Neural crest cell (in vitro differentiated cells): ENCODE data around the gene PLCB3. TPM values are rescaled to one million over a fixed set of nuclear protein-coding genes. Genes with fewer than 3 reads are reported as not detected.

ENCODE experiments used
- DNase-seq: peaks from one replicate; pipeline ENCODE4 v3.0.0; 2021; ENCODE audit warnings: low read depth, mixed read lengths, low spot score
- H3K27ac Mint-ChIP-seq: one replicate; pipeline ENCODE4 v1.8.0; 2021; ENCODE audit warnings: mild to moderate bottlenecking, mixed read lengths; ENCODE audit not compliant: unreplicated experiment
- H3K27me3 Mint-ChIP-seq: 2 replicates; pipeline ENCODE4 v1.8.0; 2021; ENCODE audit warnings: low read depth, mild to moderate bottlenecking, mixed read lengths
- H3K36me3 Mint-ChIP-seq: 2 replicates; pipeline ENCODE4 v1.8.0; 2021; ENCODE audit warnings: low read depth, mild to moderate bottlenecking, mixed read lengths
- H3K4me1 Mint-ChIP-seq: 2 replicates; pipeline ENCODE4 v1.8.0; 2021; ENCODE audit warnings: mixed read lengths
- H3K4me3 Mint-ChIP-seq: one replicate; pipeline ENCODE4 v1.8.0; 2021; ENCODE audit warnings: mild to moderate bottlenecking, mixed read lengths
- H3K9me3 Mint-ChIP-seq: 2 replicates; pipeline ENCODE4 v1.8.0; 2021; ENCODE audit warnings: mixed read lengths
- total RNA-seq: library from RNA; stranded (reverse); gene quantifications from 2 replicates; pipeline ENCODE4 v1.2.1, GENCODE V29; 2021
- TF ChIP-seq, protein P1 (sequence below): fragments of 200-600 bp; sonication (generic); conservative IDR thresholded peaks from 2 replicates; pipeline ENCODE4 v1.5.0; 2021; ENCODE audit warnings: antibody characterized with exemption, mild to moderate bottlenecking

PLCB3 gene
- total RNA-seq, 1 donor from 2014 or later = 36.4 TPM

DNA sequence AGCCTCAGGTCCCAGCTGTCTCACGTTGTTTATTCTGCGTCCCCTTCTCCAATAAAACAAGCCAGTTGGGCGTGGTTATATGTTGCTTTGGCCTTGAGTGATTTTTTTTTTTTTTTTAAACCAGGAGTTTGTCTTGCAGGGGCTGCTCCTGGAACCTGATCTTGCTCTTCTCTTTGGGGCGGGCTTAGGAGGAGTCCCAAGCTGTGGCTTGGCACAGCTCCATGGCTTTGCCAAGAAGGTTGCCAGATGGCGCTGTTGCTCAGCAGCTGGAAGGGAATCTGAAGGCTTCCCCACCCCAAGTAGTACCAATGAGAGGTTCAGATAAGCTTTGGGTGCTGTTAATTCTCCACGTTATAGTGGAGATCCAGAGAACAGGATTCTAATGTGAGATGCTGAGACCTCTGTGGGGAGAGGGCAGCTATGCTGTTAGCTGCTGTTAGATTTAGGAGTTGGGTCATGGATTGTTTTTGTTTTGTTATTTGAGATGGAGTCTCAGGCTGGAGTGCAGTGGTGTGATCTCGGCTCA, 46.8 kb upstream of the PLCB3 start:
- DNase-seq = peak; percentile 49
- Mint-ChIP-seq H3K9me3 (no peaks in the 10 kb centered on the region), H3K27ac (no peak overlapping the region), H3K4me1 (peaks cover 9% of the 10 kb centered on the region), H3K27me3 (no peaks in the 10 kb centered on the region), H3K36me3 (peaks cover 18% of the 10 kb centered on the region), H3K4me3 (peak overlapping the region; percentile 33)
- TF ChIP-seq, protein P1, sequence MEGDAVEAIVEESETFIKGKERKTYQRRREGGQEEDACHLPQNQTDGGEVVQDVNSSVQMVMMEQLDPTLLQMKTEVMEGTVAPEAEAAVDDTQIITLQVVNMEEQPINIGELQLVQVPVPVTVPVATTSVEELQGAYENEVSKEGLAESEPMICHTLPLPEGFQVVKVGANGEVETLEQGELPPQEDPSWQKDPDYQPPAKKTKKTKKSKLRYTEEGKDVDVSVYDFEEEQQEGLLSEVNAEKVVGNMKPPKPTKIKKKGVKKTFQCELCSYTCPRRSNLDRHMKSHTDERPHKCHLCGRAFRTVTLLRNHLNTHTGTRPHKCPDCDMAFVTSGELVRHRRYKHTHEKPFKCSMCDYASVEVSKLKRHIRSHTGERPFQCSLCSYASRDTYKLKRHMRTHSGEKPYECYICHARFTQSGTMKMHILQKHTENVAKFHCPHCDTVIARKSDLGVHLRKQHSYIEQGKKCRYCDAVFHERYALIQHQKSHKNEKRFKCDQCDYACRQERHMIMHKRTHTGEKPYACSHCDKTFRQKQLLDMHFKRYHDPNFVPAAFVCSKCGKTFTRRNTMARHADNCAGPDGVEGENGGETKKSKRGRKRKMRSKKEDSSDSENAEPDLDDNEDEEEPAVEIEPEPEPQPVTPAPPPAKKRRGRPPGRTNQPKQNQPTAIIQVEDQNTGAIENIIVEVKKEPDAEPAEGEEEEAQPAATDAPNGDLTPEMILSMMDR = peak; percentile 60

DNA sequence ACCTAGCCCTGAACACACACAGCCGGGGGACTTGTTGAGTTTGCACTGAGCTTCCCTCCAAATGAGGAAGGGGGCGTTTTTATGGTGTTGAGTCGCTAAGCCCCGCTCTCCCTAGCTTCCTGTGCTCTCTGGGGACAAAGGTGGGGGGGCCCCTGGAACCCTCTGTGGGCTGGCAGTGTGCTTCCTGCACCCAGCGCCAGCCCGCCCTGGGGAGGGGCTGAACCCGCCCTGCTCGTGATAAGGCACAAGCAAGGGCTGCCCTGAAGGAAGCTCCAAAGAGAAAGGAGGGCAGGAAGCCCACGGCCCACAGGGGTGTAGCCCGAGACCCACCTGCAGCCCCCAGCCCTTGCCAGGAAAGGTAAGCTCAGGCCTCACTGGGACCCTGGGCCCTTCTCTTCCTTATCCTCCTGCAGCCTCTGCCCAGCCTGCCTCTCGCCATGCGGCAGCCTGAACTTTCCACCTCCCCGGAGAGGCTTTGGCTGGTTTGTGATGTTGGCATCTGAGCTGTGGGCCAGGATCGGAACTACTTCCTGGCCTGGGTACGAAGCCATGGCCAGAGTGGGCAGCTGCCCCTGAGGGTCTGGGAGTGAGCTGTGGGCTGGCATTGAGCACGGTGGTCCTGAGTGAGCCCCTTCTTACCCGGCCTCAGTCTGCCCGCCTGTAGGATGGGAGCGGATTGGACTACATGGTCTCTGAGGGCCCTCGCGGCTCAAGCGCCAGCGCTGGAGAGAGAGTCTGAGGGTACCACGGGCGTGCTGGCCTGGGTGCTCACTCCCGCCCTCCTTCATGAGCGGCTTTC, 44.7 kb upstream of the PLCB3 start, which contains the start of gene FERMT3:
Gene FERMT3, plus strand, starts transcription at position 265 of the 799 bp plus-strand sequence. CDS start 644 bp downstream, outside the sequence.
- Mint-ChIP-seq H3K27me3 (no peaks in the 10 kb centered on the region), H3K36me3 (peaks cover 11% of the 10 kb centered on the region), H3K27ac (peak within 1 kb of the TSS; percentile 35), H3K4me1 (peaks cover 9% of the 10 kb centered on the region), H3K9me3 (no peaks in the 10 kb centered on the region), H3K4me3 (no peak within 1 kb of the TSS)
- no peak for DNase-seq
- TF ChIP-seq, protein P1 = no peak

DNA sequence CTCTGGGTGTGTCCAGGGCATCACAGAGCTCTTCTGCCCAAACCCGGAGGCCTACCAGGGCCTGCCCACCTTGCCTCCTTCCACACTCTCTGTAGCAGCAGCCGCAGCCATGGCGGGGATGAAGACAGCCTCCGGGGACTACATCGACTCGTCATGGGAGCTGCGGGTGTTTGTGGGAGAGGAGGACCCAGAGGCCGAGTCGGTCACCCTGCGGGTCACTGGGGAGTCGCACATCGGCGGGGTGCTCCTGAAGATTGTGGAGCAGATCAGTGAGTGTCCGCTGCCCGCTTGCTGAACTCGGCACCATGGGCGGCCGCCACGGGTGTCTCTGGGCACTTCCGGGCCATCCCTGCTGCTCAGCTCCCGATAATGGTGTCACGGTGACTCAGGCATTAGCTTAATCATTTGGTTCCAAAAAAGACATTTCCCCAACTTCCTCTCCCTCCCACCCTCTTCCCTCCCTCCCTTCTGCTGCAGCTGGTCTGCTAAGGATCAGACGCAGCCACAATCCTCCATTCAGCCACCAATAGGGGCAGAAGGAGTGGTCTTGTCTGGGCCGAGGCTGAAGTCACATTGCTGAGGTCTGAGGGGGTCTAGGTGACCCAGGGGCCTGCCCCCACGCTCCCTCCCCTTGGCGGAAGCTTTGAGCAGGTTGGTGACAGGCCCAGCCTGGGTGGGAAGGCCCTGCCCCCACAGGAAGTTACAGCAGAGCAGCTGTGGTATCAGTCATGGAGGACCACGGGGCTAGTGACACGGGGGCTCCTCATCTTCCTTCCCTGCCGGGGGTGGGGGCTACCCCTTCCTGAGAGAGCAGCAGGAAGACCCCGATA, 43.9 kb upstream of the PLCB3 start:
- Mint-ChIP-seq H3K36me3 (peaks cover 11% of the 10 kb centered on the region), H3K27me3 (no peaks in the 10 kb centered on the region), H3K9me3 (no peaks in the 10 kb centered on the region), H3K27ac (peak overlapping the region; percentile 27), H3K4me3 (no peak overlapping the region), H3K4me1 (peaks cover 9% of the 10 kb centered on the region)
- no peak for DNase-seq
- TF ChIP-seq, protein P1 = no peak

DNA sequence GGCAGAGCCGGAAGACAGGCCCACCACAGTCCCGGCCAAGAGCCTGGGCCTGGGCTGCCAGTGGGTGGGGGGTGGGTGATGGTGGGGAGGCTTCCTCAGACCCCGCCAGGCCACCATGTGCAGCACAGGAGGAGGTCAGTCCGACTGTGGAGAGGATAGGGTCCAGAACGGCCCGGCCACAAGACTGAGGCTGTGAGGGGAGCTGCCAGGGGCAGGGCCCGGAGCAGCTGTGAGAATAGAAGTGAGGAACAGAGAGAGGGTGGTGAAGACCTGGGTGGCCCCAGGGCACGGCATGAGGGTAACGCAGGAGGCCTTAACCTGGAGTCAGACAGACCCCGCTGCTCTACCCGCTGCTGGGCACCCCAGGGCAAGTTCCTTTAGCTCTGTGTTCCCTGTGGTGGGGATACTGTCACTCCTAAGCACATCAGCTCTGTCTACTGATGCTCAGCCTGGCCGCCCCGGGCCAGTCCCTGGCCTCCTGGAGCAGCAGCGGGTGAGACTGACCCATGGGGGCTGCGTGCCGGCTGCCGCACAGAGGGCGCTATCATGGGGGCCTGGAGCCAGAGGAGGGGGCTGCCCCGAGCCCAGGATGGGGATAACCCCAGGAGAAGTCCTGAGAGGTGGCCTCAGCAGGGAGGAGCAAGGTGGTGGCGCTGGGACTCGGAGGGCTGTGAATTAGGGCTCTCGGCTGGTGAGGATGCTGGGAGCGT, 43.1 kb upstream of the PLCB3 start:
- H3K27me3 Mint-ChIP-seq = no peaks in the 10 kb centered on the region
- no peaks in the 10 kb centered on the region for H3K9me3 Mint-ChIP-seq
- H3K4me1 Mint-ChIP-seq = peaks cover 9% of the 10 kb centered on the region
- peak overlapping the region; percentile 66 for H3K4me3 Mint-ChIP-seq
- peak overlapping the region; percentile 50 for H3K27ac Mint-ChIP-seq
- peaks cover 10% of the 10 kb centered on the region for H3K36me3 Mint-ChIP-seq
- TF ChIP-seq, protein P1 = no peak
- DNase-seq = no peak
